HAP-1 (cell line): ENCODE data around the gene FOXA3.

Experiments used
- DNase-seq, 2 experiments: peaks; one replicate each; pipeline ENCODE4 v3.0.0-alpha.2; 2016 to 2020; ENCODE audit warnings: low spot score in 2 of 2
- H3K27me3 ChIP-seq: fragments of 250-450 bp; sonication (Bioruptor Pico); 2 replicates; pipeline ENCODE4 v1.5.1; 2020; ENCODE audit warnings: low read depth, mild to moderate bottlenecking, moderate library complexity
- H3K36me3 ChIP-seq: fragments of 250-450 bp; sonication (Bioruptor Pico); replicated peaks from 2 replicates; pipeline ENCODE4 v1.5.1; 2020; ENCODE audit warnings: mild to moderate bottlenecking
- H3K4me1 ChIP-seq: fragments of 250-450 bp; sonication (Bioruptor Pico); 2 replicates; pipeline ENCODE4 v1.5.1; 2020; ENCODE audit warnings: mild to moderate bottlenecking
- H3K4me3 ChIP-seq: fragments of 250-450 bp; sonication (Bioruptor Pico); 2 replicates; pipeline ENCODE4 v1.5.1; 2020; ENCODE audit warnings: mild to moderate bottlenecking, moderate library complexity
- H3K9me3 ChIP-seq: fragments of 250-450 bp; sonication (Bioruptor Pico); 2 replicates; pipeline ENCODE4 v1.5.1; 2020; ENCODE audit warnings: mild to moderate bottlenecking, moderate library complexity
- in situ Hi-C: fragments of 300-500 bp; cut with MboI; formaldehyde crosslinking; loops from 3 replicates; pipeline ENCODE4 v1.14.3; 2020; ENCODE audit warnings: low sequenced_read_pairs, inconsistent platforms, mixed read lengths

The FOXA3 gene

GRCh38 chr19:45873219-45873772, 9.2 kb downstream of the FOXA3 start:
- in situ Hi-C loops, result no loop called here
- H3K4me3 ChIP-seq, result no peak overlapping the region
- no peaks in the 10 kb centered on the region for H3K36me3 ChIP-seq
- DNase-seq, result no peak
- H3K27me3 ChIP-seq, result peaks cover 4% of the 10 kb centered on the region; the same call in 1 of the 2 replicates
- no peaks in the 10 kb centered on the region for H3K9me3 ChIP-seq
- H3K4me1 ChIP-seq, result no peaks in the 10 kb centered on the region

- Histone ChIP-seq H3K36me3 (no peaks in the 10 kb centered on the region), H3K27me3 (peaks cover 4% of the 10 kb centered on the region; the same call in 1 of the 2 replicates), H3K4me3 (no peak overlapping the region), H3K4me1 (no peaks in the 10 kb centered on the region), H3K9me3 (no peaks in the 10 kb centered on the region)
- in situ Hi-C loops, result no loop called here
- no peak for DNase-seq
These were observed 10.5 kb downstream of the FOXA3 start for GRCh38 chr19:45874620-45874966.

- Histone ChIP-seq H3K4me3 (no peak overlapping the region), H3K4me1 (no peaks in the 10 kb centered on the region), H3K36me3 (no peaks in the 10 kb centered on the region), H3K27me3 (peaks cover 4% of the 10 kb centered on the region; the same call in 1 of the 2 replicates), H3K9me3 (no peaks in the 10 kb centered on the region)
- no peak for DNase-seq
- in situ Hi-C loops, result no loop called here
These were observed 12.0 kb downstream of the FOXA3 start for GRCh38 chr19:45876161-45876410.

GRCh38 chr19:45876411-45877197, 12.5 kb downstream of the FOXA3 start:
- Histone ChIP-seq H3K4me1 (no peaks in the 10 kb centered on the region), H3K36me3 (no peaks in the 10 kb centered on the region), H3K4me3 (no peak overlapping the region), H3K27me3 (peaks cover 4% of the 10 kb centered on the region; the same call in 1 of the 2 replicates), H3K9me3 (no peaks in the 10 kb centered on the region)
- DNase-seq, result no peak
- in situ Hi-C loops, result no loop called here

GRCh38 chr19:45878043-45878794, 14.1 kb downstream of the FOXA3 start:
- no peaks in the 10 kb centered on the region for H3K9me3 ChIP-seq
- no peak for DNase-seq
- peaks cover 4% of the 10 kb centered on the region; the same call in 1 of the 2 replicates for H3K27me3 ChIP-seq
- in situ Hi-C loops, result no loop called here
- peaks cover 3% of the 10 kb centered on the region; the same call in 1 of the 2 replicates for H3K4me1 ChIP-seq
- no peak overlapping the region for H3K4me3 ChIP-seq
- 0 out of 2 replicates have a peak, but pooled peaks cover 3% of the 10 kb centered on the region for H3K36me3 ChIP-seq

GRCh38 chr19:45879055-45879454, 14.9 kb downstream of the FOXA3 start:
- DNase-seq, result no peak
- Histone ChIP-seq H3K27me3 (peaks cover 4% of the 10 kb centered on the region; the same call in 1 of the 2 replicates), H3K36me3 (peaks cover 7% of the 10 kb centered on the region; the same call in 1 of the 2 replicates), H3K4me3 (no peak overlapping the region), H3K4me1 (peaks cover 7% of the 10 kb centered on the region), H3K9me3 (no peaks in the 10 kb centered on the region)
- in situ Hi-C loops, result no loop called here

- Histone ChIP-seq H3K36me3 (peaks cover 14% of the 10 kb centered on the region; the same call in 1 of the 2 replicates), H3K4me1 (peaks cover 11% of the 10 kb centered on the region), H3K27me3 (peaks cover 4% of the 10 kb centered on the region; the same call in 1 of the 2 replicates), H3K4me3 (no peak overlapping the region), H3K9me3 (no peaks in the 10 kb centered on the region)
- no peak for DNase-seq
- in situ Hi-C loops, result no loop called here
These were observed 15.8 kb downstream of the FOXA3 start for GRCh38 chr19:45879971-45880370.

GRCh38 chr19:45881082-45881908, 17.2 kb downstream of the FOXA3 start:
- DNase-seq, result no peak
- H3K36me3 ChIP-seq, result peaks cover 14% of the 10 kb centered on the region; the same call in 1 of the 2 replicates
- in situ Hi-C loops, result no loop called here
- no peak overlapping the region for H3K4me3 ChIP-seq
- peaks cover 15% of the 10 kb centered on the region for H3K4me1 ChIP-seq
- no peaks in the 10 kb centered on the region for H3K9me3 ChIP-seq
- H3K27me3 ChIP-seq, result peaks cover under 1% of the 10 kb centered on the region; the same call in 1 of the 2 replicates

GRCh38 chr19:45881909-45882528, 17.9 kb downstream of the FOXA3 start:
- Histone ChIP-seq H3K9me3 (no peaks in the 10 kb centered on the region), H3K36me3 (peaks cover 14% of the 10 kb centered on the region; the same call in 1 of the 2 replicates), H3K4me1 (peaks cover 16% of the 10 kb centered on the region), H3K4me3 (no peak overlapping the region), H3K27me3 (no peaks in the 10 kb centered on the region)
- in situ Hi-C loops, result no loop called here
- no peak for DNase-seq

GRCh38 chr19:45882652-45883585, 18.8 kb downstream of the FOXA3 start:
- peak; percentile 74 to 91 for DNase-seq
- Histone ChIP-seq H3K36me3 (peaks cover 14% of the 10 kb centered on the region; the same call in 1 of the 2 replicates), H3K4me3 (peak overlapping the region; percentile 9; the same call in 1 of the 2 replicates), H3K27me3 (no peaks in the 10 kb centered on the region), H3K9me3 (no peaks in the 10 kb centered on the region), H3K4me1 (peaks cover 19% of the 10 kb centered on the region)
- in situ Hi-C loops, result no loop called here

- in situ Hi-C loops, result no loop called here
- no peaks in the 10 kb centered on the region for H3K9me3 ChIP-seq
These were observed 19.4 kb downstream of the FOXA3 start for GRCh38 chr19:45883586-45883880.

GRCh38 chr19:45883881-45884681, 20.0 kb downstream of the FOXA3 start:
- DNase-seq, result no peak
- Histone ChIP-seq H3K9me3 (no peaks in the 10 kb centered on the region), H3K36me3 (peaks cover 14% of the 10 kb centered on the region; the same call in 1 of the 2 replicates), H3K4me1 (peaks cover 19% of the 10 kb centered on the region), H3K4me3 (no peak overlapping the region), H3K27me3 (no peaks in the 10 kb centered on the region)
- in situ Hi-C loops, result no loop called here

More at GRCh38 chr19:45883586-45883880, 19.4 kb downstream of the FOXA3 start:
- peaks cover 14% of the 10 kb centered on the region; the same call in 1 of the 2 replicates for H3K36me3 ChIP-seq
- H3K4me1 ChIP-seq, result peaks cover 19% of the 10 kb centered on the region
- H3K4me3 ChIP-seq, result no peak overlapping the region
- H3K27me3 ChIP-seq, result no peaks in the 10 kb centered on the region
- DNase-seq, result no peak
